Heart left ventricle (tissue), 13 donors: ENCODE measurements around the gene SIAH1.

ENCODE experiments used
- CTCF ChIP-seq, 12 donors: fragments of 200-600 bp; sonication (generic) in 4 of 12; IDR thresholded peaks; one replicate each; pipeline versions ENCODE4 v1.5.0 to v1.8.0; 2018 to 2022; ENCODE audit warnings: antibody characterized with exemption in 12 of 12, mild to moderate bottlenecking in 5 of 12
- POLR2A ChIP-seq, 2 donors: fragments of 450-650 bp; IDR thresholded peaks; one replicate each; pipeline ENCODE4 v1.6.1; 2017; ENCODE audit warnings: antibody characterized with exemption in 2 of 2, mild to moderate bottlenecking in 2 of 2, moderate library complexity in 2 of 2
- donor health status: ischemic (EF 13 %, LVEDD 7.1; RV severe dilation, severe dysfunction).
- donor health status: DM: no; HTN: yes; CAD: no.
- donor health status: DM: no; HTN: no; CAD: no.
- donor health status: ischemic (EF 25% LVEDD 6.9; RV normal size, moderate dysfunction).
- donor health status: ischemic (EF 25% LVEDD 5.7; RV mildly dilated, moderate dysfunction).
- donor health status: ischemic (EF 35%, LVEDD 5.7; RV mildly dilated, moderate dysfunction).
- donor health status: nonischemic (EF 11% LVEDD 7.7; RV severe dilation, severe dysfunction).
- donor health status: DM: yes; HTN: yes; CAD: no.
- donor health status: PGD.
- donor health status: ischemic (EF 29% LVEDD 5.4; RV normal size, mild dysfunction).
- donor health status: nonischemic (EF 23%, LVEDD 6.1; RV moderate dilation, normal function).

DNA sequence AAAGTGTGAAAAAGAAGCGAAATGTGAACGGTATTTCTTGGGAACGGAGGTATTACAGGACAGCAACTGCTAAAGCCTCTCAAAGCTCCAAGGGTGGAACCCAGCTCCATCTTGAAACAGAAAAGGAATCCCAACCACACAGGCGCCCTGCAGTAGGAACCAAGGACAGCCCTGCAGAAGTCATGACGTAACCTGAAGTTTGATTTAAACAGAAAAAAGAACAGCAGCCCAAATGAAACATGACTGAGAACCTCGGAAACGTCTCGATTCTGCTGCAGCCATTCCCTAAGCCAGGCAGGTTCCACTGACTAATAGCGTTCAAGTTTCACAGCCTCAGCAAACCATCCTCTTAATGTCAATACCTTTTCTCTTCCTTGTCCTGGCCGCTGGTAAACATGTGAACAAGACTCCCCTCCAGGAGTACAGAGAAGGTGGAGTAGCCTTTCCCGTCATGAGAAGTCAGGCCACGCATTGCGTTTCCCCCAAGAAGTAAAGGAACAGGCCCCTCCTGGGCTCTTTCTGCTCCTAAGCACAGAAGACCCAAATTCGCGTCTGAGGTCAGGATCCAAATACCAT, 20.1 kb downstream of the SIAH1 start:
- TF ChIP-seq CTCF (IDR thresholded peaks at IDR 0.05) (no peak), POLR2A (IDR thresholded peaks at IDR 0.05) (no peak)
